Glutamatergic neuron (in vitro differentiated cells): ENCODE results near the gene P4HA1. TPM values are rescaled to one million over a fixed set of nuclear protein-coding genes. Genes with fewer than 3 reads are reported as not detected.

Experiments used
- DNase-seq: peaks from one replicate; pipeline ENCODE4 v3.0.0; 2022
- H3K27ac Mint-ChIP-seq: one replicate; pipeline ENCODE4 v1.8.0; 2020; ENCODE audit warnings: mild to moderate bottlenecking, mixed read lengths, inconsistent platforms; ENCODE audit not compliant: unreplicated experiment
- H3K27me3 Mint-ChIP-seq: one replicate; pipeline ENCODE4 v1.8.0; 2020; ENCODE audit warnings: mild to moderate bottlenecking, moderate library complexity, mixed read lengths, inconsistent platforms; ENCODE audit not compliant: unreplicated experiment
- H3K36me3 Mint-ChIP-seq: one replicate; pipeline ENCODE4 v1.8.0; 2020; ENCODE audit warnings: mild to moderate bottlenecking, mixed read lengths, inconsistent platforms; ENCODE audit not compliant: unreplicated experiment
- H3K4me1 Mint-ChIP-seq: one replicate; pipeline ENCODE4 v1.8.0; 2020; ENCODE audit warnings: mild to moderate bottlenecking, low read depth, mixed read lengths, inconsistent platforms; ENCODE audit not compliant: unreplicated experiment
- H3K4me3 Mint-ChIP-seq: one replicate; pipeline ENCODE4 v1.8.0; 2020; ENCODE audit warnings: mild to moderate bottlenecking, mixed read lengths, inconsistent platforms; ENCODE audit not compliant: unreplicated experiment
- H3K9me3 Mint-ChIP-seq: one replicate; pipeline ENCODE4 v1.8.0; 2020; ENCODE audit warnings: mild to moderate bottlenecking, moderate library complexity, mixed read lengths, inconsistent platforms; ENCODE audit not compliant: unreplicated experiment
- CTCF ChIP-seq: fragments of 200-600 bp; sonication (generic); IDR thresholded peaks from one replicate; pipeline ENCODE4 v1.5.0; 2021; ENCODE audit not compliant: partially characterized antibody, unreplicated experiment
- total RNA-seq: library from RNA; stranded (reverse); fragmentation: NEBNext Ultra II Directional; extraction: Animal tissue kit (Norgen Biotek cat#: 25700); gene quantifications from one replicate; pipeline ENCODE4 v1.2.1, GENCODE V29; 2021; ENCODE audit not compliant: unreplicated experiment

Gene P4HA1
- total RNA-seq, 1 donor from 2014 or later = 3.5 TPM

DNA sequence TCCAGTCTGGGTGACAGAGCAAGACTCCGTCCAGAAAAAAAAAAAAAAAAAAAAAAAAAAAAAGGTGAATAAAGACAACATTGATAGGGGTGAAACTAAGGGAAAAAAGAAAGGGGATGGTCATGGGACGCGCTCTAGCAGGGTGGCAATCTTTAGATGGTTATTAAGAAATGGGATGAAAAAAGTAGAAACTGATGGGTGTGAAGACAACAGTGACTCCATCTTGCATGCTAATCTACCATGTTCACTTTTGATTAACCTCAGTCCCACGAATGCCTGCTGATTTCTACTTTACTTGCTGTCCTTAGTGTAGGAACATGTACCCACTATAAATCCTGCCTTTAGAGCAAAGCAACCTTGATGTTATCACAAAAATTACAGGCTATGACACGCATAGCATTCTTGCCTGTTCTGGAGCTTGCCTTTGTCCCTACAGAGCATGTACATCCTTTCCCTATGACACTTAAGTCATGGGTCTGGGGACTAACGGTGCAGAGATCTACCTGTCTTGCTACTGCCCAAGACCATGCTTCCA lies 38.5 kb downstream of the P4HA1 start:
- no peak for DNase-seq
- no peak for TF ChIP-seq CTCF

GRCh38 chr10:73054286-73054685 lies 42.4 kb downstream of the P4HA1 start:
- no peaks in the 10 kb centered on the region for H3K4me1 Mint-ChIP-seq
- H3K9me3 Mint-ChIP-seq = no peaks in the 10 kb centered on the region
- no peak for TF ChIP-seq CTCF
- H3K27me3 Mint-ChIP-seq = no peaks in the 10 kb centered on the region
- H3K36me3 Mint-ChIP-seq = no peaks in the 10 kb centered on the region
- DNase-seq = no peak
- H3K4me3 Mint-ChIP-seq = no peak overlapping the region
- no peak overlapping the region for H3K27ac Mint-ChIP-seq

More for the DNA sequence above, 38.5 kb downstream of the P4HA1 start:
- no peak overlapping the region for H3K27ac Mint-ChIP-seq
- no peak overlapping the region for H3K4me3 Mint-ChIP-seq
- H3K4me1 Mint-ChIP-seq = no peaks in the 10 kb centered on the region
- H3K36me3 Mint-ChIP-seq = no peaks in the 10 kb centered on the region
- no peaks in the 10 kb centered on the region for H3K9me3 Mint-ChIP-seq
- no peaks in the 10 kb centered on the region for H3K27me3 Mint-ChIP-seq

- DNase-seq = no peak
- no peak for TF ChIP-seq CTCF
- Mint-ChIP-seq H3K27me3 (no peaks in the 10 kb centered on the region), H3K36me3 (no peaks in the 10 kb centered on the region), H3K4me1 (no peaks in the 10 kb centered on the region), H3K9me3 (no peaks in the 10 kb centered on the region), H3K27ac (no peak overlapping the region), H3K4me3 (no peak overlapping the region)
Observed at GRCh38 chr10:73053275-73053674, 43.4 kb downstream of the P4HA1 start.

DNA sequence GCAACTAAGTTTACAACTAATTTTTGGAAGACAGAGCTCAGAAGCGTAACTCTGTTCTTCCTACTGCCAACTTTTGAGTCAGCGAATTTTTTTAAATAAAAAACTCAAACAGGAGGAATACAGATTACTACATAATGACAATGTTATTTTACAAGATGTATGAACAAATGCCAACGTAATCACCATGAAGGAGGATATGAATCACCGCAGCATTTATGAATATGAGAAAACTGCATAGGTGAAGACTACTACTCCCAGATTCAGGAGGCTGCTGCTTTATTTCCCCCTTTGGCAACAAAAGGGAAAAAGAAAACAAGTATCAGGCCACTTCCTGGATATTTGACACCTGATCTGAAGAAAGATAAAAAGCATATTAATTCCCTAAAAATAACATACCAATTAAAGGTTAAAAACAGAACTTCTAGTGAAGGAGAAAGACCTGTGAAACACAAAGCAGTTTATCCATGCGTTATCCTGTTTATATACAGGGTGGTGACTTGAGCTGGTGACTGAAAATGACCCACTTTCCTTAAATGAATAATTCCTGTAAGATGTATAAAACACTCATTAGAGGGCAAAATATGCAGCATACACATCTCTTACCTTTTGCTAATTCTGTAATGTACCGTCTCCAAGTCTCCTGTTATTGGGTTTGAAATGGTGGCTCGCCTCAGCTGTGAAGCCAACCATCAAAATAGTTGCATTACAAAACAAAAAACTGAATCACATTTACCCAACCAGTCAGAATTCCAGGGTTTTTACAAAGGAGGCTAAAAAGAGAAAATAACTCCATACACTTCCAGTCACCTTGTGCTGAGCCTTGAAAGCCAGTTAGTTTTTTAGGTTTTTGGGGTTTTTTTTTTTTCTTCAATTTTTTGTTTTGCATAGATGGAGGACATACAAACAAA lies 52.0 kb downstream of the P4HA1 start:
- TF ChIP-seq CTCF = no peak
- Mint-ChIP-seq H3K9me3 (no peaks in the 10 kb centered on the region), H3K36me3 (no peaks in the 10 kb centered on the region), H3K27ac (no peak overlapping the region), H3K4me3 (no peak overlapping the region), H3K4me1 (no peaks in the 10 kb centered on the region), H3K27me3 (no peaks in the 10 kb centered on the region)
- DNase-seq = no peak

DNA sequence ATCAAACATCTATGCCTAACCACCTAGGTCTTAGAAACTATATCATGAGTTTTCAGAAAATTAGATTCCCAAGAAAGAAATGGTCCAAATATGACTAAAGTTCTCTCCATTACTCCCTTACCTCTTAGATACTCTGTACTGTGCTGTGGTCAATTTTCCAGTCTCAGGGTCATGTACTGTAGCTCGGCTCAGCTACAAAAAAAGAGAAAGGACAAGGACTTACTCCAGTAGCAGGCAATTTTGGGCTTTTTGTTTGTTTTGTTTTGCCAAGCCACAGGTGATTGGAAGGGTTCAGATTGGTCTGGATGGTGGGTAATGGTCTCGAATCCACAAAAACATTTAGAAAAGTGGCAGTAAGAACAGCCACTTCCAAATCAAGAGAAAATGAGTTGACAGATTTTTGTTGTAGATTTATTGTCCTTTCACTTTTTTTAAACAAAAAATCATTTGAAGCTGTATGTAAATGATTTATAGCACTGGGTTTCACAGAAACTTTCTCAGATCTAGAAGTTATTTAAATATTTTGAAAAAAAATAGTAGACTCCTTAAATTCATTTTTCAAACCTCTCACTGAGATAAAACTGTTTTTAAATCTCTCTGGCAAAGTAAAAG lies 52.8 kb downstream of the P4HA1 start:
- no peaks in the 10 kb centered on the region for H3K27me3 Mint-ChIP-seq
- DNase-seq = no peak
- no peak overlapping the region for H3K4me3 Mint-ChIP-seq
- no peak overlapping the region for H3K27ac Mint-ChIP-seq
- H3K9me3 Mint-ChIP-seq = no peaks in the 10 kb centered on the region
- H3K4me1 Mint-ChIP-seq = no peaks in the 10 kb centered on the region
- TF ChIP-seq CTCF = no peak
- no peaks in the 10 kb centered on the region for H3K36me3 Mint-ChIP-seq
